HUES64 (cell line): Measurements from ENCODE around the gene SLC16A3.

Source experiments
- H3K27ac ChIP-seq: 2 replicates; pipeline ENCODE4 v1.7.0; 2013; ENCODE audit warnings: low read depth, low read length, inconsistent platforms
- H3K27me3 ChIP-seq: 2 replicates; pipeline ENCODE4 v1.6.1; 2013; ENCODE audit warnings: mild to moderate bottlenecking, low read length; ENCODE audit not compliant: insufficient read depth
- H3K36me3 ChIP-seq: 2 replicates; pipeline ENCODE4 v1.6.1; 2013; ENCODE audit warnings: mild to moderate bottlenecking, low read length; ENCODE audit not compliant: insufficient read depth
- H3K4me1 ChIP-seq: 2 replicates; pipeline ENCODE4 v1.6.1; 2013; ENCODE audit warnings: mild to moderate bottlenecking, low read length, moderate library complexity; ENCODE audit not compliant: insufficient read depth
- H3K4me3 ChIP-seq: 2 replicates; pipeline ENCODE4 v1.5.1; 2013; ENCODE audit warnings: mild to moderate bottlenecking, low read length, moderate library complexity
- H3K9ac ChIP-seq: 2 replicates; pipeline ENCODE4 v1.6.1; 2013; ENCODE audit warnings: mild to moderate bottlenecking, low read depth, low read length
- H3K9me3 ChIP-seq: 2 replicates; pipeline ENCODE4 v1.6.1; 2013; ENCODE audit warnings: low read depth, low read length; ENCODE audit not compliant: insufficient read depth
- WGBS: fragments of 150-250, 120-280 bp; methylation state at CpG from one replicate; pipeline ENCODE4 v1.1.7; 2013; ENCODE audit warnings: missing lambda C conversion rate; 5-methylcytosine and 5-hydroxymethylcytosine counted together

The SLC16A3 gene

GRCh38 chr17:82226809-82227628 lies 1.8 kb upstream of the SLC16A3 start:
- H3K27ac ChIP-seq = no peak overlapping the region
- H3K27me3 ChIP-seq = peaks cover 59% of the 10 kb centered on the region
- 81% methylated on average over 16 of the region's 16 CpGs for WGBS
- H3K9ac ChIP-seq = no peak overlapping the region
- no peak overlapping the region for H3K4me3 ChIP-seq
- H3K9me3 ChIP-seq = no peaks in the 10 kb centered on the region
- no peaks in the 10 kb centered on the region for H3K36me3 ChIP-seq
- H3K4me1 ChIP-seq = no peaks in the 10 kb centered on the region; the same call in none of the 2 replicates

- WGBS = 60% methylated on average over 18 of the region's 18 CpGs
- Histone ChIP-seq H3K9ac (no peak overlapping the region), H3K4me1 (peaks cover 5% of the 10 kb centered on the region), H3K36me3 (no peaks in the 10 kb centered on the region), H3K9me3 (no peaks in the 10 kb centered on the region), H3K4me3 (peak overlapping the region; percentile 53), H3K27me3 (peaks cover 64% of the 10 kb centered on the region), H3K27ac (no peak overlapping the region)
These were observed 1.1 kb upstream of the SLC16A3 start for GRCh38 chr17:82227629-82228277.

GRCh38 chr17:82228278-82228841 lies 482 bp upstream of the SLC16A3 start:
- 7% methylated on average over 63 of the region's 63 CpGs for WGBS
- H3K4me3 ChIP-seq = peak overlapping the region; percentile 53
- H3K27me3 ChIP-seq = peaks cover 64% of the 10 kb centered on the region
- H3K36me3 ChIP-seq = no peaks in the 10 kb centered on the region
- H3K9me3 ChIP-seq = no peaks in the 10 kb centered on the region
- peaks cover 5% of the 10 kb centered on the region for H3K4me1 ChIP-seq
- no peak overlapping the region for H3K27ac ChIP-seq
- H3K9ac ChIP-seq = no peak overlapping the region

GRCh38 chr17:82229698-82230608 lies 1.1 kb downstream of the SLC16A3 start:
- H3K27me3 ChIP-seq = peaks cover 64% of the 10 kb centered on the region
- H3K9ac ChIP-seq = no peak overlapping the region
- 72% methylated on average over 28 of the region's 28 CpGs for WGBS
- H3K4me1 ChIP-seq = peaks cover 5% of the 10 kb centered on the region
- H3K4me3 ChIP-seq = peak overlapping the region; percentile 53
- no peaks in the 10 kb centered on the region for H3K9me3 ChIP-seq
- no peak overlapping the region for H3K27ac ChIP-seq
- no peaks in the 10 kb centered on the region for H3K36me3 ChIP-seq

- H3K9me3 ChIP-seq = no peaks in the 10 kb centered on the region
- H3K27me3 ChIP-seq = peaks cover 64% of the 10 kb centered on the region
- H3K36me3 ChIP-seq = no peaks in the 10 kb centered on the region
- H3K27ac ChIP-seq = no peak overlapping the region
- peaks cover 5% of the 10 kb centered on the region for H3K4me1 ChIP-seq
- 23% methylated on average over 76 of the region's 76 CpGs for whole genome bisulfite sequencing
- peak overlapping the region; percentile 58 for H3K4me3 ChIP-seq
- H3K9ac ChIP-seq = no peak overlapping the region
These were observed 1.9 kb downstream of the SLC16A3 start for GRCh38 chr17:82230609-82231311.

GRCh38 chr17:82231312-82231561 lies 2.4 kb downstream of the SLC16A3 start:
- Histone ChIP-seq H3K9ac (0 out of 2 replicates have a peak overlapping the region, but pooled peaks have one; percentile 21), H3K36me3 (no peaks in the 10 kb centered on the region), H3K4me3 (peak overlapping the region; percentile 58), H3K4me1 (peaks cover 7% of the 10 kb centered on the region), H3K27ac (no peak overlapping the region), H3K9me3 (no peaks in the 10 kb centered on the region), H3K27me3 (peaks cover 63% of the 10 kb centered on the region)
- under 1% methylated on average over 17 of the region's 18 CpGs for WGBS

GRCh38 chr17:82231562-82232321 lies 2.9 kb downstream of the SLC16A3 start:
- Histone ChIP-seq H3K9me3 (no peaks in the 10 kb centered on the region), H3K27ac (no peak overlapping the region), H3K4me3 (peak overlapping the region; percentile 58), H3K27me3 (peaks cover 58% of the 10 kb centered on the region), H3K36me3 (no peaks in the 10 kb centered on the region; the same call in 1 of the 2 replicates), H3K9ac (peak overlapping the region; percentile 21; the same call in 1 of the 2 replicates), H3K4me1 (peaks cover 7% of the 10 kb centered on the region)
- 3% methylated on average over 42 of the region's 42 CpGs for WGBS

GRCh38 chr17:82232322-82232820 lies 3.5 kb downstream of the SLC16A3 start:
- peaks cover 7% of the 10 kb centered on the region for H3K4me1 ChIP-seq
- H3K27ac ChIP-seq = no peak overlapping the region
- 68% methylated on average over 21 of the region's 21 CpGs for WGBS
- H3K4me3 ChIP-seq = peak overlapping the region; percentile 58
- no peaks in the 10 kb centered on the region for H3K9me3 ChIP-seq
- H3K27me3 ChIP-seq = peaks cover 52% of the 10 kb centered on the region
- H3K9ac ChIP-seq = peak overlapping the region; percentile 21; the same call in 1 of the 2 replicates
- no peaks in the 10 kb centered on the region; the same call in 1 of the 2 replicates for H3K36me3 ChIP-seq

- 88% methylated on average over 21 of the region's 21 CpGs for WGBS
- H3K4me1 ChIP-seq = peaks cover 7% of the 10 kb centered on the region
- H3K27ac ChIP-seq = no peak overlapping the region
- H3K4me3 ChIP-seq = no peak overlapping the region
- H3K9ac ChIP-seq = no peak overlapping the region
- no peaks in the 10 kb centered on the region for H3K9me3 ChIP-seq
- no peaks in the 10 kb centered on the region; the same call in 1 of the 2 replicates for H3K36me3 ChIP-seq
- peaks cover 44% of the 10 kb centered on the region for H3K27me3 ChIP-seq
These were observed 4.3 kb downstream of the SLC16A3 start for GRCh38 chr17:82232876-82233785.
